ENCODE data around the gene PNRC1. TPM values are rescaled to one million over a fixed set of nuclear protein-coding genes. Genes with fewer than 3 reads are reported as not detected.
A peak's percentile ranks its signal among the peaks of the same experiment; 100 is the strongest.
"Not testable (repeated sequence)": the region's sequence is repeated elsewhere in the genome, so short reads cannot be mapped to it uniquely, and the experiment has no call there.

Gene PNRC1
- total RNA-seq: 177 TPM

DNA sequence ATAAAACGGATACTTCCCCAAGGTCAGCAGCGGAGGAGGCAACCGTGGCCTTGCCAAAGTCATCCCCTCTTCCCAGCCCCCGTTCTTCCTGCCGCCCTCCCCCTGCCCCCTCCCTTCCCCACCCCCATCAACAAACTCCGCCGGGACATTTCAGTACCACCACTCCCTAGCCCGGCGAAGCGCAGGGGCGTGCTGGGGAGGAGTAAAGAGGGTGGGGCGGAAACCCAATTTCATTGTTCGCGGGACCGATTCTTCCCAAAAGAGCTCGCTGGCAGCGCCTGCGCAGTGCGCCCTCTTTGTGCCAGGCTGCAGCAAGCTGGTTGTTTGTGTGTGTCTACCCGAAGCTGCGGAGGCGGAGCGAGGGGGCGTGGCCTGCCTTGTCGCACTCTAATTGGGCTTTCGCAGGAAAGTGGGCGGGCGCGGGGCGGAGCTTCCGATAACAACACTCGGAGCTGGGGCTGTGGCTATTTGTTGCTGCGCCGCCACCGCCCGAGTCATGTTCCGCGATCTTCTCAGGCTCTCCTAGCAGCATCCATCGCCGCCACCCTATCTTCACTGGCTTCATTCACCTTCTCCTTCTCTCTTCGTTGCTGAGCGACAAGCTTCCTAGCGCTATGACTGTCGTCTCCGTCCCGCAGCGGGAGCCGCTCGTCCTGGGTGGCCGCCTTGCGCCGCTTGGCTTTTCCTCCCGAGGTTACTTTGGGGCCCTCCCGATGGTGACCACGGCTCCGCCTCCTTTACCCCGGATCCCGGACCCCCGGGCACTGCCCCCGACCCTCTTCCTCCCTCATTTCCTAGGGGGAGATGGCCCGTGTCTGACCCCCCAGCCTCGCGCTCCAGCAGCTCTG is at the start of gene PNRC1:
TSS of gene PNRC1 (plus strand) at position 471 of the 848 bp plus-strand sequence. CDS start at position 615, 144 bp downstream.
- DNase-seq (ENCODE audit: low read depth in 2 of 3, low spot score in 2 of 3): peak; percentile 99 to 100 (median 100)

GRCh38 chr6:89032599-89032998 is 48.0 kb upstream of the PNRC1 start:
- DNase-seq (ENCODE audit: low read depth in 2 of 3, low spot score in 2 of 3): peak in 2 of 3 donors; percentile 22 to 49

- DNase-seq (ENCODE audit: low read depth in 2 of 3, low spot score in 2 of 3): no peak
Measured at GRCh38 chr6:89033461-89033860, 47.1 kb upstream of the PNRC1 start.

DNA sequence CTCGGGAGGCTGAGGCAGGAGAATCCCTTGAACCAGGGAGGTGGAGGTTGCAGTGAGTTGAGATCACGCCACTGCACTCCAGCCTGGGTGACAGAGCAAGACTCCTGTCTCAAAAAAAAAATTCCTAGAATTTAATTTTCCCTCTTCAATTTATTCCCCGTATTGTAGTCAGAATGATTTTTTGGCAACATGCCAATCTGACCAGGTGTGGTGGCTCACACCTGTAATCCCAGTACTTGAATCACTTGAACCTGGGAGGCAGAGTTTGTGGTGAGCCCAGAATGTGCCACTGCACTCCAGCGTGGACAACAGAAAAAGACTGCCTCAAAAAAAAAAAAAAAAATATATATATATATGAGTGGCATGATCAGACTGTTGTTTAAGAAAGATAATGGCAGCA is 46.4 kb upstream of the PNRC1 start:
- DNase-seq (ENCODE audit: low read depth in 2 of 3, low spot score in 2 of 3): not testable (repeated sequence)

GRCh38 chr6:89034586-89035251 is 45.8 kb upstream of the PNRC1 start:
- DNase-seq (ENCODE audit: low read depth in 2 of 3, low spot score in 2 of 3): peak in 1 of 3 donors; percentile 34

DNA sequence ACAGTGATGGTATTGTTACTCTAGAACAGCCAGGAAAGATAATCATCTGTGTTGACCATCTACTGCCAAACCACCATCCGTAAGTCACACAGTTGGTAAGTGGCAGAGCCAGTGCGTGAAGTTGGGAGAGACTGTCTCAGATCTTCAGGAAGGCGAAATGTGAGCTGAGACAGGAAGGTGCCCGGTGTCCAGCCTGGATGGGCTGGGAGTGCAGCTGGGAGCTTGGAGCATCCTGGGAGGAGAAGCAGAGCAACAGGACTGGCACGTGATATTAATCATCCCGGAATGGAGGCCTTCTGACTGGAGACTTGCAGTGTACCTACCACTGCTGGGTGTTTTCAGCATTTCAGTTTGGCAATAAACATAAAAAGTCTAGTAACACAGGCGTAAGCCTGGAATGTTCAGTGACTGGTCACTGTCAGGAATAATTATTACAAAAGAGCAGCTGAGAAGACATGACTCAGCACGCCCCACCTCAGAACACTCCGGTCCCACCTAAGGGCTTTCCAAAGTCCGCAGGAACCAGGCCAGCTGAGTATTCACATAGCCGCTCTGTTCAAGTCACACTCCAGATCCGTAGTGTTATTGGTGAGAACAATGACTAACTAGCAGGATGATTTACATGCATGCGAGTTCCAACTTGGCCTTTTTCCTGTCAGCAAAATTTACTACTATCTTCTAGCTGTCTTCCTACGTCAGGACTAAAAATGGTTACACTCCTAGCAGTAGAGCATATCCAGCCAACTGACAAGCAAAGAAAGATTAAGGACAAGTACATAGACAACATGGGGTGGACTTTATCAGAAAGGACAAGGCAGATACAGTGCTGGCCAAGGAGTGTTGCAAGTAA is 45.1 kb upstream of the PNRC1 start:
- DNase-seq (ENCODE audit: low read depth in 2 of 3, low spot score in 2 of 3): no peak

- DNase-seq (ENCODE audit: low read depth in 2 of 3, low spot score in 2 of 3): no peak
Measured at GRCh38 chr6:89037141-89037900, 43.2 kb upstream of the PNRC1 start.

GRCh38 chr6:89037901-89038293 is 42.7 kb upstream of the PNRC1 start:
- DNase-seq (ENCODE audit: low read depth in 2 of 3, low spot score in 2 of 3): not testable (repeated sequence)

- DNase-seq (ENCODE audit: low read depth in 2 of 3, low spot score in 2 of 3): no peak
Measured at GRCh38 chr6:89042664-89043063, 37.9 kb upstream of the PNRC1 start.

DNA sequence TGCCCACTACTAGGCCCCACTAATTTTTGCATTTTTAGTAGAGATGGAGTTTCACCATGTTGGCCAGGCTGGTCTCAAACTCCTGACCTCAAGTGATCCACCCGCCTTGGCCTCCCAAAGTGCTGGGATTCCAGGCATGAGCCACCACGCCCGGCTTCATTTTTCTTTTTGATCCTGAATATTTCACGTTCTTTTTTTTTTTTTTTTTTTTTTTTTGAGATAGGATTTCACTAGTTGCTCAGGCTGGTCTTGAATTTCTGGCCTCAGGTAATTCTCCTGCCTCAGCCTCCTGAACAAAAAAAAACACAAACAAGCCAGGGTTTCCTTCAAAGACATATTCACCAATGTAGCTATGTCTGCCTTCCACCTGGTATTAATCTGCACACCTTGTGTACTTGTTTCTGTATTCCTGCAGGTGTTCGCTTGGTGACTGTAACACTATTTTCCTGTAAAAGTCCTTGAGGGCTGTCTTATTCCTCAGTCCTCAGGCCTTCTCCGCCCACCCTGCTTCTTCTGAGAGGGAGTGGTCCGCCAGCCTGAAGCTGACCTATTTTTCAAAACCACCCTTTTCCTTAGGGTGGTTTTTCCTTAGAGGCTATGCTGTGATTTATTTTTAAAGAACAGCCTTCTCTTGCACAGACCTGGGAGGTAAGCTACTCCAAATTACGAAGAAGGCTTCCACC is 36.1 kb upstream of the PNRC1 start:
- no peak for DNase-seq (ENCODE audit: low read depth in 2 of 3, low spot score in 2 of 3)

DNA sequence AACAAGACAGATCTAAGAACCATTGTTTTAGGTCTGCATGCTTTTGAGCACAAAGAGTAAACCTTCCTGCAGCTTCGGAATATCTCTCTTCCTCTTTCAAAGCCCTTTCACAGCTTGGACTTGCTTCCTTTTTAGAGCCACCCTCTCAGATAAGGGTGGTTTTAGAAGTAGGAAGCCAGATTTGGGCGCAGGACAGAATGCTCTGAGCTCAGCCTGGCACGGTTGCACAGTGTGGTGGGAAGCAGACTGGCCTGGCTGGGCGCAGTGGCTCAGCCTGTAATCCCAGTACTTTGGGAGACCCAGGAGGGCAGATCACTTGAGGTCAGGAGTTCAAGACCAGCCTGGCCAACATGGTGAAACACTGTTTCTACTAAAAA is 35.6 kb upstream of the PNRC1 start:
- DNase-seq (ENCODE audit: low read depth in 2 of 3, low spot score in 2 of 3): peak in 1 of 3 donors; percentile 71

- no peak for DNase-seq (ENCODE audit: low read depth in 2 of 3, low spot score in 2 of 3)
Measured at GRCh38 chr6:89045576-89045975, 35.0 kb upstream of the PNRC1 start.

DNA sequence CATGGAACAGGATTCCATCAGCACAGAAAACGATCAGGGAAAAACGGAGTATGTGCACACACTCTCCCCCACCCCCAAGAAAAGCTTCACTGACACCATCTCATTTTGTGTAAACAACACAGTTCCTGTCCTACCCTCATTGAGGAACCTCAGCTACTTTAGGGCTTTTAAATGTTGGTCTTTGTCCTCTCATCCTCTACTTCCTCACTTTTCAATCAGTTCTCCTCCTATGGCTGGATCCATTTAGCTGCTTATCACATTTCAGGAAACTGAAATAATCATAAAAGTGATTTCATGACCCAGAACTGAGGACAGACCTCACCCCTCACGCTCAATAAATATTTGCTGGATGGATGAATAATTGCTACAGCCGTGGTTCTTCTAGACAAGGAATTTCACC is 33.1 kb upstream of the PNRC1 start:
- no peak for DNase-seq (ENCODE audit: low read depth in 2 of 3, low spot score in 2 of 3)

- DNase-seq (ENCODE audit: low read depth in 2 of 3, low spot score in 2 of 3): no peak
Measured at GRCh38 chr6:89048288-89048923, 32.1 kb upstream of the PNRC1 start.

GRCh38 chr6:89048985-89049384 is 31.6 kb upstream of the PNRC1 start:
- DNase-seq (ENCODE audit: low read depth in 2 of 3, low spot score in 2 of 3): no peak

GRCh38 chr6:89050155-89050554 is 30.4 kb upstream of the PNRC1 start:
- no peak for DNase-seq (ENCODE audit: low read depth in 2 of 3, low spot score in 2 of 3)

DNA sequence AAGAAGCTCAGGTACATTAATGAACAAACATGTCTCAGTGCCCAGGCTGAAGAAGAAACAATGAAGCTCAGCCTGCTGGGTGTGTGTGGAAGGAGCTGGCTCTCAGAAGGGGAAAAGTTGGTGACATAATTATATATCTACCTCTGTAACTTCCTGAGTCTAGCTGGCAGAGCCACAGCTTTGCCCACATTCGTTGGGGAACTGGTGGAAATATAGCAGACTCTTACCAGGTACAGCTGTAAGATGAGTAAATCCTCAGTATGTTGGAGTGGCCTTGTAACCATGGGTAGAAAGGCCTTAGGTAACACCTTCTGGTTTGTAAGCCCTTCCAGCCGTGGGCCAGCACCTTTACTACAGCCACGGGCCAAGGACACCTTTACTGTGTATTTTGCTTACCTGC is 29.9 kb upstream of the PNRC1 start:
- peak in 1 of 3 donors; percentile 48 for DNase-seq (ENCODE audit: low read depth in 2 of 3, low spot score in 2 of 3)

- no peak for DNase-seq (ENCODE audit: low read depth in 2 of 3, low spot score in 2 of 3)
Measured at GRCh38 chr6:89051676-89052075, 28.9 kb upstream of the PNRC1 start.

GRCh38 chr6:89054208-89054607 is 26.3 kb upstream of the PNRC1 start:
- DNase-seq (ENCODE audit: low read depth in 2 of 3, low spot score in 2 of 3): no peak
